Measurements from ENCODE around the gene RPL37A. TPM values are rescaled to one million over a fixed set of nuclear protein-coding genes. Genes with fewer than 3 reads are reported as not detected.

Gene RPL37A
- total and polyA plus RNA-seq, 2 donors: 2,774 to 5,486 TPM

GRCh38 chr2:216477283-216478035 is 21.2 kb upstream of the RPL37A start:
- H3K4me3 ChIP-seq (ENCODE audit: low read depth, low read length): no peak overlapping the region
- DNase-seq (ENCODE audit: extremely low spot score): no peak
- H3K27ac ChIP-seq (ENCODE audit: low read depth): no peak overlapping the region
- H3K36me3 ChIP-seq (ENCODE audit: insufficient read depth): peaks cover 2% of the 10 kb centered on the region
- no peaks in the 10 kb centered on the region for H3K4me1 ChIP-seq (ENCODE audit: insufficient read depth)
- WGBS: 84% methylated on average over 2 of the region's 2 CpGs

GRCh38 chr2:216478151-216478550 is 20.5 kb upstream of the RPL37A start:
- DNase-seq (ENCODE audit: extremely low spot score): no peak
- H3K27ac ChIP-seq (ENCODE audit: low read depth): no peak overlapping the region
- 86% methylated on average over 3 of the region's 3 CpGs for WGBS
- no peaks in the 10 kb centered on the region for H3K4me1 ChIP-seq (ENCODE audit: insufficient read depth)
- H3K36me3 ChIP-seq (ENCODE audit: insufficient read depth): peaks cover 5% of the 10 kb centered on the region
- H3K4me3 ChIP-seq (ENCODE audit: low read depth, low read length): no peak overlapping the region

DNA sequence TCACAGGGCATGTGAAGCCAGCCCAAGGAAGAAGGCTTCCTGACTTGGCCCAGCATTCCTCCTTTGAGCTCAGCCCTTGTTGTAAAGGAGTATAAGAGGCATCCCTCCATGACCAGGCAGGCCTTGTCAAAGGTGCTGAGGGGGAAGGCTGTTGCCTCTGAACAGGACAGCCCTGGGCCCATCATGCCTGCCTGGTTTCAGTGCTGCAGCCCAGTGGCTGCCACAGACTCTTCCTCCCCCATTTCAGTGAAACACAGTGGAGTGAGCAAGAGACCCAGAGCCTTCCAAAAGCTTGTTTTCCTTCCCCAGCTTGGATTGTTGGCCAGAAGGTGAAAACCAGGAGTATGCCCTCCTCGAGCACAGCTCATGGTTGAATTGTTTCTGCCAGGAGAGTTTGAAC is 19.9 kb upstream of the RPL37A start:
- Histone ChIP-seq H3K27ac (ENCODE audit: low read depth) (no peak overlapping the region), H3K4me3 (ENCODE audit: low read depth, low read length) (no peak overlapping the region), H3K4me1 (ENCODE audit: insufficient read depth) (no peaks in the 10 kb centered on the region), H3K36me3 (ENCODE audit: insufficient read depth) (peaks cover 5% of the 10 kb centered on the region)
- DNase-seq (ENCODE audit: extremely low spot score): no peak
- WGBS: 95% methylated on average over 1 of the region's 1 CpG

GRCh38 chr2:216480221-216480620 is 18.4 kb upstream of the RPL37A start:
- Histone ChIP-seq H3K36me3 (ENCODE audit: insufficient read depth) (peaks cover 5% of the 10 kb centered on the region), H3K4me3 (ENCODE audit: low read depth, low read length) (no peak overlapping the region), H3K4me1 (ENCODE audit: insufficient read depth) (no peaks in the 10 kb centered on the region), H3K27ac (ENCODE audit: low read depth) (no peak overlapping the region)
- 95% methylated on average over 3 of the region's 3 CpGs for WGBS
- no peak for DNase-seq (ENCODE audit: extremely low spot score)

DNA sequence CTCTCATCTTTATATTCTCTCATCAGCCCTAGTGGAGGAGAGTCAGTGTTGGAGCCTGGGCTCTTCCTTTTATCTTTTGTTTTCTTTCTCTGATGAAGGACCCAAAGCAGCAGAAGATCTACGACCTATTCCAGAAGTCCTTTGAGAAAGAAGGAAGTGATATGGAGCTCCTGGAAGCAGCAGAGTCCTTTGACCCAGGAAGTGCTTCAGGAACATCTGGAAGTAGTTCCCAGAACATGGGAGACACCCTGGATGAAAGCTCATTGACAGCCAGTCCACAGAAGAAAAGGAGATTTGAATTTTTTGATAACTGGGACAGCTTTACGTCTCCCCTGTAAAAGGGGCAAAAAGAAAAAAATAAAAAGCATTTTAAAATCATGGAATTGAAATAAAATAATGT is 16.0 kb upstream of the RPL37A start:
- Histone ChIP-seq H3K27ac (ENCODE audit: low read depth) (no peak overlapping the region), H3K36me3 (ENCODE audit: insufficient read depth) (peaks cover 3% of the 10 kb centered on the region), H3K4me3 (ENCODE audit: low read depth, low read length) (no peak overlapping the region), H3K4me1 (ENCODE audit: insufficient read depth) (no peaks in the 10 kb centered on the region)
- DNase-seq (ENCODE audit: extremely low spot score): no peak
- WGBS: 85% methylated on average over 2 of the region's 2 CpGs

DNA sequence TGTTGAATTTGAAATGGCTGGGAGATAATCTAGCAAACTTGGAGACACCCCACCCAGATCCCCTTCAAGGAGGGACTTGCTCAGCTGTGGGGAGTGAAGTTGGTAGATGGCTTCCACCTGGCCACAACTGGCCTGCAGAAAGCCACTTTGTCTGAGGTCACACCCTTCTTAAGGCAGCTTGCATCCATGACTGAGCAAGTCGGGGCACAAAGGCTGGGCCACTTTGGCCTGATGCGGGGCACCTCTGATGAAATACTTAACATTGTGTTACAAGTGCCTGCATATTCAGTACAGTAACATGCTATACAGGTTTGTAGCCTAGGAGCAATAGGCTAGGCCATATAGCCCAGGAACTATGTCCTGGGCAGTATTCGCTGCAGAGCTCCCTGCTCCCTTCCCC is 13.4 kb upstream of the RPL37A start:
- no peak for DNase-seq (ENCODE audit: extremely low spot score)
- Histone ChIP-seq H3K36me3 (ENCODE audit: insufficient read depth) (peaks cover 3% of the 10 kb centered on the region), H3K27ac (ENCODE audit: low read depth) (no peak overlapping the region), H3K4me1 (ENCODE audit: insufficient read depth) (no peaks in the 10 kb centered on the region), H3K4me3 (ENCODE audit: low read depth, low read length) (no peak overlapping the region)
- WGBS: 90% methylated on average over 3 of the region's 3 CpGs

- 60% methylated on average over 5 of the region's 5 CpGs for WGBS
- Histone ChIP-seq H3K4me1 (ENCODE audit: insufficient read depth) (no peaks in the 10 kb centered on the region), H3K4me3 (ENCODE audit: low read depth, low read length) (no peak overlapping the region), H3K27ac (ENCODE audit: low read depth) (no peak overlapping the region), H3K36me3 (ENCODE audit: insufficient read depth) (peaks cover 3% of the 10 kb centered on the region)
- no peak for DNase-seq (ENCODE audit: extremely low spot score)
Measured at GRCh38 chr2:216485745-216486144, 12.9 kb upstream of the RPL37A start.

DNA sequence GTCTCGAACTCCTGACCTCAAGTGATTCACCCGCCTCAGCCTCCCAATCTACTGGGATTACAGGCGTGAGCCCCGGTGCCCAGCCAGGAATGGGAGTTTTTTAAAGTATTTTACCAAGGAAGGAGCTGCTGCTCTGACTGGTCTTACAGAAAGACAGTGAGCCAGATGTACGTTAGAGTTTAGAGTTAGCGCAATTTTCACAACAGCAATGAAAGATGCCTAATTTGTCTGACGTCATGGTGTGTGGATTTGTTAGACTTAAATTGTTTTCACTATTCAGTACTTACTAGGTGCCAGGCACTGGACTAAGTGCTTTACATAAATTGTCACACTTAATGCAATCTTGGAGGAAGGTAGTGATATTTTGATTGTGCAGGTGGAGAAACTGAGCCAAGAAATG is 12.4 kb upstream of the RPL37A start:
- Histone ChIP-seq H3K4me3 (ENCODE audit: low read depth, low read length) (no peak overlapping the region), H3K4me1 (ENCODE audit: insufficient read depth) (no peaks in the 10 kb centered on the region), H3K27ac (ENCODE audit: low read depth) (no peak overlapping the region), H3K36me3 (ENCODE audit: insufficient read depth) (peaks cover 3% of the 10 kb centered on the region)
- DNase-seq (ENCODE audit: extremely low spot score): no peak
- 84% methylated on average over 7 of the region's 7 CpGs for WGBS

- WGBS: 51% methylated on average over 4 of the region's 4 CpGs
- DNase-seq (ENCODE audit: extremely low spot score): no peak
Measured at GRCh38 chr2:216486708-216487107, 11.9 kb upstream of the RPL37A start.

DNA sequence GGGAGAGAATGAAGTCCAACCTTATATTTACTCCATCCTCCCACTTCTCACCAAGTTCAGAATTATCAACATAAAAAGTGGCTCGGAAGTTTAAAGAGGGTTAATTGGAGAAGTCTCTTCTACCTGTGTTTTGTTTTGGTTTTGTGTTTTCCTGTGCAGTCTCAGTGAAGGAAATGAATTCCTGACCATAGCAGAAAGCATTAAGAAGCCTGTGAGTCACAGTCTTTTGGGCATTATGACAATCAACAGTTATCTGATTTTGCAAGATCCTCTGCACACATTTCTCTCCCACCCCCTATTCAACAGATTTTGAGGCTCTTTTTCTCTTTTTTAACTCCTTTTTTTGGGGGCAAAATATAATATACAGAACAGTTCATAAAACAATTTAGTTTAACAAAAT is 8.6 kb upstream of the RPL37A start:
- no peak for DNase-seq (ENCODE audit: extremely low spot score)
- H3K27ac ChIP-seq (ENCODE audit: low read depth): no peak overlapping the region
- H3K4me1 ChIP-seq (ENCODE audit: insufficient read depth): no peaks in the 10 kb centered on the region
- no peak overlapping the region for H3K4me3 ChIP-seq (ENCODE audit: low read depth, low read length)
- WGBS: 61% methylated on average over 1 of the region's 1 CpG
- no peaks in the 10 kb centered on the region for H3K36me3 ChIP-seq (ENCODE audit: insufficient read depth)

More at GRCh38 chr2:216486708-216487107, 11.9 kb upstream of the RPL37A start:
- Histone ChIP-seq H3K4me1 (ENCODE audit: insufficient read depth) (no peaks in the 10 kb centered on the region), H3K4me3 (ENCODE audit: low read depth, low read length) (no peak overlapping the region), H3K36me3 (ENCODE audit: insufficient read depth) (peaks cover 3% of the 10 kb centered on the region), H3K27ac (ENCODE audit: low read depth) (no peak overlapping the region)

- 74% methylated on average over 9 of the region's 9 CpGs for WGBS
- Histone ChIP-seq H3K36me3 (ENCODE audit: insufficient read depth) (no peaks in the 10 kb centered on the region), H3K27ac (ENCODE audit: low read depth) (no peak overlapping the region), H3K4me1 (ENCODE audit: insufficient read depth) (no peaks in the 10 kb centered on the region), H3K4me3 (ENCODE audit: low read depth, low read length) (no peak overlapping the region)
- DNase-seq (ENCODE audit: extremely low spot score): no peak
Measured at GRCh38 chr2:216491793-216492596, 6.6 kb upstream of the RPL37A start.

DNA sequence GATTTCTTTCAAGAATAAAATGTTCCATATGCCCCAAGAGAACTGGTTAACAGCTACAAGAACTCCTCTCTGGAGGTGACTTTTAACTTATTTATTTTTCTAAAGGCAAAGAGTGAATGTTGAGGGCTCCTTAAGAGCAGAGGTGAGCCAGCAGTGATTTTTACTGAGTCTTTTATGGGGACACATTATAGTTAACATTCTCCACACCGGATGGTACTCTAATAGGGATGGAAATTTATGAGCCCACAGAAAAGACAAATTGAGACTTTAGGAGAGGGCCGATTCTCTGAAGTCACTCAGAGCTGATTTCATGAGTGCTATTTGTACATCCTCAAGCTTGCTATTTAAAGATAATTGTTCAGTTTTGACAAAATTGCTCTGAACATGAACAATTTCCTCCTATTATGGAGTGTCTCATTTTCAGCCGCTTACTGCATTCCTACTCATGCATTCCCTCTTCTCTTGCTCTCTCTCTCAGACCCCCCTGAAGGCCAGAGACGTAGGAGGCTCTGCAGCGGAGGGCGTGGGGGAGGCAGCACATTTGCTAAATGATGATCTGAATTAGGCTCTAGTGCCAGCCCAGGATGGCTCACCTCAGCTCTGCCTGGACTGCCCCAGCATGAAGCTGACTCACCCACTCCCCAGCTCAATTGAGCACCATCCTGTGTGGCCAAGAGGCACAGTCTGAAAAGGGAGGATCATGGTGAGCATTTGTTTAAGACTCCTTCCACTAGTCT is 5.9 kb upstream of the RPL37A start:
- WGBS: 62% methylated on average over 6 of the region's 6 CpGs
- no peak overlapping the region for H3K4me3 ChIP-seq (ENCODE audit: low read depth, low read length)
- H3K36me3 ChIP-seq (ENCODE audit: insufficient read depth): no peaks in the 10 kb centered on the region
- no peaks in the 10 kb centered on the region for H3K4me1 ChIP-seq (ENCODE audit: insufficient read depth)
- no peak for DNase-seq (ENCODE audit: extremely low spot score)
- H3K27ac ChIP-seq (ENCODE audit: low read depth): no peak overlapping the region

- 98% methylated on average over 1 of the region's 1 CpG for WGBS
- H3K4me1 ChIP-seq (ENCODE audit: insufficient read depth): no peaks in the 10 kb centered on the region
- H3K36me3 ChIP-seq (ENCODE audit: insufficient read depth): no peaks in the 10 kb centered on the region
- H3K27ac ChIP-seq (ENCODE audit: low read depth): no peak overlapping the region
- DNase-seq (ENCODE audit: extremely low spot score): no peak
- H3K4me3 ChIP-seq (ENCODE audit: low read depth, low read length): no peak overlapping the region
Measured at GRCh38 chr2:216493334-216493685, 5.3 kb upstream of the RPL37A start.

- 54% methylated on average over 2 of the region's 2 CpGs for WGBS
- H3K4me3 ChIP-seq (ENCODE audit: low read depth, low read length): no peak overlapping the region
- no peaks in the 10 kb centered on the region for H3K4me1 ChIP-seq (ENCODE audit: insufficient read depth)
- no peak for DNase-seq (ENCODE audit: extremely low spot score)
- H3K27ac ChIP-seq (ENCODE audit: low read depth): no peak overlapping the region
- H3K36me3 ChIP-seq (ENCODE audit: insufficient read depth): no peaks in the 10 kb centered on the region
Measured at GRCh38 chr2:216495656-216496055, 3.0 kb upstream of the RPL37A start.
